ENCODE results near the gene PLAGL2. TPM values are rescaled to one million over a fixed set of nuclear protein-coding genes. Genes with fewer than 3 reads are reported as not detected.

The PLAGL2 gene
- total RNA-seq, 1 experiment from 2014 or later = 96.1 TPM

GRCh38 chr20:32168184-32168910 lies 39.2 kb downstream of the PLAGL2 start:
- Mint-ChIP-seq H3K9me3 (ENCODE audit: unreplicated experiment) (no peaks in the 10 kb centered on the region), H3K4me3 (ENCODE audit: unreplicated experiment) (no peak overlapping the region), H3K27me3 (ENCODE audit: insufficient read depth, unreplicated experiment) (no peaks in the 10 kb centered on the region), H3K27ac (ENCODE audit: unreplicated experiment) (no peak overlapping the region), H3K4me1 (ENCODE audit: low read depth, unreplicated experiment) (no peaks in the 10 kb centered on the region), H3K36me3 (ENCODE audit: insufficient read depth, unreplicated experiment) (peaks cover 34% of the 10 kb centered on the region)
- DNase-seq = no peak
- H3K4me3 ChIP-seq (ENCODE audit: low read depth, low read length) = no peak overlapping the region
- intact Hi-C loops (cut with micrococcal nuclease; ENCODE audit: unreplicated experiment) = no loop called here
- BruUV-seq (replicated peaks) = no TSS peak
- H3K27me3 ChIP-seq (replicated peaks; ENCODE audit: control insufficient read depth, insufficient read depth, low read length) = no peaks in the 10 kb centered on the region
- no peaks in the 10 kb centered on the region for H3K9me3 ChIP-seq
- TF ChIP-seq, protein P1, sequence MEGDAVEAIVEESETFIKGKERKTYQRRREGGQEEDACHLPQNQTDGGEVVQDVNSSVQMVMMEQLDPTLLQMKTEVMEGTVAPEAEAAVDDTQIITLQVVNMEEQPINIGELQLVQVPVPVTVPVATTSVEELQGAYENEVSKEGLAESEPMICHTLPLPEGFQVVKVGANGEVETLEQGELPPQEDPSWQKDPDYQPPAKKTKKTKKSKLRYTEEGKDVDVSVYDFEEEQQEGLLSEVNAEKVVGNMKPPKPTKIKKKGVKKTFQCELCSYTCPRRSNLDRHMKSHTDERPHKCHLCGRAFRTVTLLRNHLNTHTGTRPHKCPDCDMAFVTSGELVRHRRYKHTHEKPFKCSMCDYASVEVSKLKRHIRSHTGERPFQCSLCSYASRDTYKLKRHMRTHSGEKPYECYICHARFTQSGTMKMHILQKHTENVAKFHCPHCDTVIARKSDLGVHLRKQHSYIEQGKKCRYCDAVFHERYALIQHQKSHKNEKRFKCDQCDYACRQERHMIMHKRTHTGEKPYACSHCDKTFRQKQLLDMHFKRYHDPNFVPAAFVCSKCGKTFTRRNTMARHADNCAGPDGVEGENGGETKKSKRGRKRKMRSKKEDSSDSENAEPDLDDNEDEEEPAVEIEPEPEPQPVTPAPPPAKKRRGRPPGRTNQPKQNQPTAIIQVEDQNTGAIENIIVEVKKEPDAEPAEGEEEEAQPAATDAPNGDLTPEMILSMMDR (IDR thresholded peaks at IDR 0.05; ENCODE audit: insufficient read depth in 1 of 2, low read depth in 1 of 2, low read length in 1 of 2, severe bottlenecking in 1 of 2, unreplicated experiment in 1 of 2) = no peak
- H3K4me1 ChIP-seq = 0 out of 2 replicates have a peak, but pooled peaks cover 5% of the 10 kb centered on the region
- POLR2A ChIA-PET = no interaction called here
- CTCF ChIA-PET = no interaction called here
- peaks cover 6% of the 10 kb centered on the region for H3K36me3 ChIP-seq (ENCODE audit: control insufficient read depth, insufficient read depth, low read length)

DNA sequence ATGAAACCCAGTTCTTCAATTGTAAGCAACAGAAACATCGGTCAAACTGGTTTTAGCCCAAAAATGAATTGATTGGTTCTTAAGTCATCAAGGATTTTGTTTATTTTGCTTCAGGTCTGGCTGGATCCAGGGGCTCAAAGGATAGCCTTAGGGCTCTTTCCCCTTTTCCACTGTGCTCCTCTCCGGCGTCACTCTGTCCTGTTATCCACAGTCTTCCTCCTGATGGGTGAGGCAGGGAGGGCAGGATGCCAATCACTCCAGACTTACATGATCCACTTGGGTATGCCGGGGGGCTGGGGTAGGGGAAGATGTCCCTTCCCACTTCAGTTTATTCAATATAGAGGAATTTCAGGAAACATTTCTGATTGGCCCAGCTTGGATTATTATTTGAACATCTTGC lies 40.0 kb downstream of the PLAGL2 start:
- POLR2A ChIA-PET = no interaction called here
- no TSS peak for BruUV-seq (replicated peaks)
- CTCF ChIA-PET = no interaction called here
- H3K27ac Mint-ChIP-seq (ENCODE audit: unreplicated experiment) = no peak overlapping the region
- TF ChIP-seq, protein P1 (IDR thresholded peaks at IDR 0.05; ENCODE audit: insufficient read depth in 1 of 2, low read depth in 1 of 2, low read length in 1 of 2, severe bottlenecking in 1 of 2, unreplicated experiment in 1 of 2) = no peak
- H3K27me3 Mint-ChIP-seq (ENCODE audit: insufficient read depth, unreplicated experiment) = no peaks in the 10 kb centered on the region
- Histone ChIP-seq H3K4me1 (0 out of 2 replicates have a peak, but pooled peaks cover 5% of the 10 kb centered on the region), H3K9me3 (no peaks in the 10 kb centered on the region), H3K27me3 (replicated peaks; ENCODE audit: control insufficient read depth, insufficient read depth, low read length) (no peaks in the 10 kb centered on the region), H3K4me3 (ENCODE audit: low read depth, low read length) (no peak overlapping the region), H3K36me3 (ENCODE audit: control insufficient read depth, insufficient read depth, low read length) (peaks cover 6% of the 10 kb centered on the region)
- no peaks in the 10 kb centered on the region for H3K9me3 Mint-ChIP-seq (ENCODE audit: unreplicated experiment)
- intact Hi-C loops (cut with micrococcal nuclease; ENCODE audit: unreplicated experiment) = no loop called here
- DNase-seq = no peak
- H3K36me3 Mint-ChIP-seq (ENCODE audit: insufficient read depth, unreplicated experiment) = peaks cover 42% of the 10 kb centered on the region
- H3K4me1 Mint-ChIP-seq (ENCODE audit: low read depth, unreplicated experiment) = no peaks in the 10 kb centered on the region
- no peak overlapping the region for H3K4me3 Mint-ChIP-seq (ENCODE audit: unreplicated experiment)

- DNase-seq = no peak
- H3K36me3 ChIP-seq (ENCODE audit: control insufficient read depth, insufficient read depth, low read length) = peaks cover 9% of the 10 kb centered on the region
- CTCF ChIA-PET = interaction anchor here (0.6 kb wide), 1 partner anchor 143 kb away, joined by 3 read pairs; no protein-coding TSS in a partner anchor
- H3K9me3 ChIP-seq = no peaks in the 10 kb centered on the region
- TF ChIP-seq, protein P1 (IDR thresholded peaks at IDR 0.05; ENCODE audit: insufficient read depth in 1 of 2, low read depth in 1 of 2, low read length in 1 of 2, severe bottlenecking in 1 of 2, unreplicated experiment in 1 of 2) = no peak
- POLR2A ChIA-PET = no interaction called here
- Mint-ChIP-seq H3K4me3 (ENCODE audit: unreplicated experiment) (no peak overlapping the region), H3K9me3 (ENCODE audit: unreplicated experiment) (no peaks in the 10 kb centered on the region), H3K36me3 (ENCODE audit: insufficient read depth, unreplicated experiment) (peaks cover 57% of the 10 kb centered on the region), H3K4me1 (ENCODE audit: low read depth, unreplicated experiment) (no peaks in the 10 kb centered on the region), H3K27ac (ENCODE audit: unreplicated experiment) (no peak overlapping the region), H3K27me3 (ENCODE audit: insufficient read depth, unreplicated experiment) (no peaks in the 10 kb centered on the region)
- H3K27me3 ChIP-seq (replicated peaks; ENCODE audit: control insufficient read depth, insufficient read depth, low read length) = no peaks in the 10 kb centered on the region
- 0 out of 2 replicates have a peak, but pooled peaks cover 5% of the 10 kb centered on the region for H3K4me1 ChIP-seq
- no peak overlapping the region for H3K4me3 ChIP-seq (ENCODE audit: low read depth, low read length)
- no TSS peak for BruUV-seq (replicated peaks)
- intact Hi-C loops (cut with micrococcal nuclease; ENCODE audit: unreplicated experiment) = no loop called here
These were observed 41.6 kb downstream of the PLAGL2 start for GRCh38 chr20:32165836-32166545.
